Endothelial cell of umbilical vein (primary cell): ENCODE results near the gene SLC6A6.

Source experiments
- CTCF ChIP-seq, 2 donors: IDR thresholded peaks; 1 replicate in 1 of 2; 2 replicates in 1 of 2; pipeline ENCODE4 v1.5.1; 2011; ENCODE audit warnings: low read length in 2 of 2, mild to moderate bottlenecking in 2 of 2, moderate library complexity in 2 of 2, control low read depth in 1 of 2, inconsistent platforms in 1 of 2, low read depth in 1 of 2; ENCODE audit not compliant: insufficient read depth in 1 of 2; ENCODE audit errors: extremely low read depth in 1 of 2
- EZH2 ChIP-seq: IDR thresholded peaks from 2 replicates; pipeline ENCODE4 v1.6.1; 2012; ENCODE audit warnings: borderline replicate concordance, low read depth, mild to moderate bottlenecking, moderate library complexity, low read length, inconsistent platforms; ENCODE audit not compliant: severe bottlenecking
- POLR2A ChIP-seq: IDR thresholded peaks from 2 replicates; pipeline ENCODE4 v1.6.1; 2012; ENCODE audit warnings: low read depth, mild to moderate bottlenecking, control low read depth, low read length

DNA sequence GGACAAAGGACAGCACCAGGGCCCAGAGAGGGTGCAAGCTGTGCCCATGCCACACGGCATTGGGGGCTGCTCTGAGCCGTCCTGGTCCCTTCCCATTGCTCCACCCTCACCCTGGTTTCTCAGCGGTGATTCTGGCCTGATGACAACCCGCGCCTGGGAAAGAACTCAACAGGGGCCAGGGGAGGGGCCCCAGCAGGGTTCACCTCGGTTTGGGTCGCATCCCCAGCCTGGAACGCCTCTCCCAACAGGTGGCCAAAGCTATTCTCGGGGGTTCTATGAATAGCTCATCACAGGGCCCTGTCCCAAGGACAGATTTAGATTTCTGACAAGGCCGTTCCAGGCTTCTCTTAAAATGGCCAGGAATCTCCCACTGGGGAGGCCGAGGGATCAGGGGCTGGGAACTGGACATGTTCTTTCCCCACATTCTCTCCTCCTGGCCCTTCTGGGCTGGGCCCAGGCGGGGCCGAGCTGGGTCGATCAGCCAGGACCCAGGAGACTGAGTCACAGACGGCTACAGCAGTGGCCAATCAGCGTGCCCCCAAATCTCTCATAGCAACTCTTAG lies 119.8 kb downstream of the SLC6A6 start:
- TF ChIP-seq CTCF (IDR thresholded peaks at IDR 0.05; ENCODE audit: extremely low read depth in 1 of 2, insufficient read depth in 1 of 2, low read depth in 1 of 2, low read length in 2 of 2) (no peak), POLR2A (no peak), EZH2 (no peak)
